ENCODE measurements around the gene MLXIPL. TPM values are rescaled to one million over a fixed set of nuclear protein-coding genes. Genes with fewer than 3 reads are reported as not detected.
"Not testable (repeated sequence)": the region's sequence is repeated elsewhere in the genome, so short reads cannot be mapped to it uniquely, and the experiment has no call there.

MLXIPL gene
- total RNA-seq, 3 donors from 2014 or later = 10.4 to 109 (median 21.3) TPM

- no peaks in the 10 kb centered on the region for H3K27me3 ChIP-seq
- TF ChIP-seq POLR2A (IDR thresholded peaks at IDR 0.05) (no peak), CTCF (IDR thresholded peaks at IDR 0.05) (no peak), POLR2AphosphoS5 (IDR thresholded peaks at IDR 0.05) (no peak)
- H3K4me3 ChIP-seq = no peak overlapping the region
- H3K36me3 ChIP-seq = no peaks in the 10 kb centered on the region
- H3K9me3 ChIP-seq = peaks cover 7 to 10% of the 10 kb centered on the region in 2 donors
- DNase-seq (ENCODE audit: low spot score in 2 of 2) = no peak
- no peak overlapping the region for H3K27ac ChIP-seq
- intact Hi-C loops (cut with DNase I; ENCODE audit: low total_unique reads) = no loop called here
- no peaks in the 10 kb centered on the region for H3K4me1 ChIP-seq
Observed at GRCh38 chr7:73659983-73660382, 35.7 kb upstream of the MLXIPL start.

GRCh38 chr7:73655309-73655708 lies 31.0 kb upstream of the MLXIPL start:
- H3K4me1 ChIP-seq; H3K27me3 ChIP-seq; intact Hi-C loops (cut with DNase I; ENCODE audit: low total_unique reads); H3K9me3 ChIP-seq; H3K27ac ChIP-seq; H3K4me3 ChIP-seq; DNase-seq (ENCODE audit: low spot score in 2 of 2); H3K36me3 ChIP-seq: not testable (repeated sequence)

- no peak overlapping the region for H3K27ac ChIP-seq
- DNase-seq (ENCODE audit: low spot score in 2 of 2) = no peak
- intact Hi-C loops (cut with DNase I; ENCODE audit: low total_unique reads) = no loop called here
- TF ChIP-seq POLR2A (IDR thresholded peaks at IDR 0.05) (no peak), POLR2AphosphoS5 (IDR thresholded peaks at IDR 0.05) (no peak), CTCF (IDR thresholded peaks at IDR 0.05) (no peak)
- peaks cover 0 to 3% of the 10 kb centered on the region in 2 donors for H3K4me1 ChIP-seq
- no peak overlapping the region for H3K4me3 ChIP-seq
- H3K9me3 ChIP-seq = no peaks in the 10 kb centered on the region
- peaks cover 0 to 11% of the 10 kb centered on the region in 2 donors for H3K27me3 ChIP-seq
- no peaks in the 10 kb centered on the region for H3K36me3 ChIP-seq
Observed at GRCh38 chr7:73652541-73652949, 28.2 kb upstream of the MLXIPL start.

DNA sequence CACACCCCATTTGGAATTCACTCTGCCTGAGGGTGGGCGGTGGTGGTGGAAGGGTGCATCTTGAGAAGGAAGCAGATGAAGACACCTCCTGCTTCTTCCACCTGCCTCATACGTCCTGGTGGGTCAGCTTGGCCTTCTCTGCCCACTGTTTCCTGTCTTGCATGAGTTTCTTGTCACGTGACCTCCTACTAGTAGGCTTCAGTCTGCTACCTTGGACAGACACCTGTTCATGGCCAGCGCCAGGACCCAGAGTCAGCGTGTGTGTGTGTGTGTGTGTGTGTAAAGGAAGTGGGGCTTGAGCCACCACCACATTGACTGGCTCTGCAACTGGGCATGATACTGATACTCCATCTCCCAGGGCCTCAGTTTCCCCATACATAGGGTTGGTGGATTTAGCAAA lies 26.2 kb upstream of the MLXIPL start:
- Histone ChIP-seq H3K27me3 (peaks cover 2 to 22% of the 10 kb centered on the region in 2 donors), H3K9me3 (no peaks in the 10 kb centered on the region), H3K27ac (no peak overlapping the region), H3K4me1 (peaks cover 0 to 3% of the 10 kb centered on the region in 2 donors), H3K36me3 (no peaks in the 10 kb centered on the region), H3K4me3 (no peak overlapping the region)
- no peak for DNase-seq (ENCODE audit: low spot score in 2 of 2)
- intact Hi-C loops (cut with DNase I; ENCODE audit: low total_unique reads) = no loop called here
- TF ChIP-seq CTCF (IDR thresholded peaks at IDR 0.05) (no peak), POLR2A (IDR thresholded peaks at IDR 0.05) (no peak), POLR2AphosphoS5 (IDR thresholded peaks at IDR 0.05) (no peak)

DNA sequence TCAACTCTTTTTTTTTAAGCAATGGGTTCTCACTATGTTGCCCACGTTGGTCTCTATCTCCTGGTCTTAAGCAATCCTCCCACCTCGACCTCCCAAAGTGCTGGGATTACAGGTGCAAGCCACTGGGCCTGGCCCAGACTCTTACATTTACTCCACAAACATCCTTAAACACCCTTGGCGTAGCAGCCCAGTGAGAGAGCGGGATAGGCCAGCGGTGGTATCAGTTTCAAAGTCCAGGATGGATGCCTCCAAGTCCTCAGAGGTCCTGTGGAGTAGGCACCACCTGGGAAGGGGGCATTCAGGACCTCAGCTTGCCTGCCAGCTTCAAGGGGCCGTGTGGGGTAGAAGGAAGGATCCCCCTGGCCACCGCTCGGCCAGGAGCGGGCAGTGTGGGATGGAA lies 25.3 kb upstream of the MLXIPL start:
- intact Hi-C loops (cut with DNase I; ENCODE audit: low total_unique reads) = no loop called here

More for the DNA sequence above, 25.3 kb upstream of the MLXIPL start:
- DNase-seq (ENCODE audit: low spot score in 2 of 2) = no peak
- H3K9me3 ChIP-seq = no peaks in the 10 kb centered on the region
- H3K4me1 ChIP-seq = peaks cover 0 to 3% of the 10 kb centered on the region in 2 donors
- peaks cover 2 to 22% of the 10 kb centered on the region in 2 donors for H3K27me3 ChIP-seq
- TF ChIP-seq POLR2A (IDR thresholded peaks at IDR 0.05) (no peak), POLR2AphosphoS5 (IDR thresholded peaks at IDR 0.05) (no peak), CTCF (IDR thresholded peaks at IDR 0.05) (no peak)
- H3K4me3 ChIP-seq = no peak overlapping the region
- no peak overlapping the region for H3K27ac ChIP-seq
- H3K36me3 ChIP-seq = no peaks in the 10 kb centered on the region

Data from breast epithelium (tissue), 4 donors.